Adrenal gland (tissue), 5 donors: ENCODE results near the gene BCL11B.

Experiments used
- CTCF ChIP-seq, 6 experiments: fragments of 450-650 bp in 4 of 6; fragments of 200-600 bp in 2 of 6; sonication (generic) in 1 of 6; IDR thresholded peaks; 1 replicate in 5 of 6; 2 replicates in 1 of 6; pipeline versions ENCODE4 v1.5.1 to v1.8.0; 2016 to 2021; ENCODE audit warnings: antibody characterized with exemption in 6 of 6, mild to moderate bottlenecking in 2 of 6, moderate library complexity in 1 of 6
- POLR2A ChIP-seq, 2 donors: fragments of 450-650 bp; IDR thresholded peaks; one replicate each; pipeline ENCODE4 v1.6.1; 2017; ENCODE audit warnings: antibody characterized with exemption in 2 of 2, mild to moderate bottlenecking in 2 of 2, moderate library complexity in 1 of 2
- donor health status: DM: no; HTN: no; CAD: no.

GRCh38 chr14:99168330-99168729 is 103.7 kb downstream of the BCL11B start:
- TF ChIP-seq CTCF (IDR thresholded peaks at IDR 0.05) = no peak
- no peak for TF ChIP-seq POLR2A (IDR thresholded peaks at IDR 0.05)
